NOMO-1 (cell line): ENCODE results near the gene SH3RF1.

ENCODE experiments used
- DNase-seq, 2 experiments: peaks; one replicate each; lab custom pipeline; 2025; ENCODE audit not compliant: unreplicated experiment in 2 of 2; lab: John Stamatoyannopoulos, UW

The SH3RF1 gene

DNA sequence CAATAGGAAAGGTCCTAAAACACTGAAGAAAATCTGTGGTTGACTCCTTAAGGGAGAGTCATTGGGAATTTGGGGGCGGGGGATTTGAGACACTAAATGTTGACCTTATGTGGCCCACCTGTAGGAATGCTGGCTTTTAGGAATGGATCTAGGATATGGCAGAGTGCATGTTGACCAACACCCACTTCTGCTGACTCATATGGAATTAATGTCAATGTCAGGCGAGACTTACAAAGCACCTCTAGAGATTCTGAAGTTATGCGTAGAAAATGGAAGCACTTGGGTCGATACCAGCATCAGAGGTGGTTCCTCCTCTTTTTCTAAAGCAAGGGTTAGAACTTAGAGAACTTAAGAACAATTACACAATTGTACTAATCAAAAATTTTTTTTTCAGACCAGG, 160.1 kb downstream of the SH3RF1 start:
- DNase-seq = no peak

DNA sequence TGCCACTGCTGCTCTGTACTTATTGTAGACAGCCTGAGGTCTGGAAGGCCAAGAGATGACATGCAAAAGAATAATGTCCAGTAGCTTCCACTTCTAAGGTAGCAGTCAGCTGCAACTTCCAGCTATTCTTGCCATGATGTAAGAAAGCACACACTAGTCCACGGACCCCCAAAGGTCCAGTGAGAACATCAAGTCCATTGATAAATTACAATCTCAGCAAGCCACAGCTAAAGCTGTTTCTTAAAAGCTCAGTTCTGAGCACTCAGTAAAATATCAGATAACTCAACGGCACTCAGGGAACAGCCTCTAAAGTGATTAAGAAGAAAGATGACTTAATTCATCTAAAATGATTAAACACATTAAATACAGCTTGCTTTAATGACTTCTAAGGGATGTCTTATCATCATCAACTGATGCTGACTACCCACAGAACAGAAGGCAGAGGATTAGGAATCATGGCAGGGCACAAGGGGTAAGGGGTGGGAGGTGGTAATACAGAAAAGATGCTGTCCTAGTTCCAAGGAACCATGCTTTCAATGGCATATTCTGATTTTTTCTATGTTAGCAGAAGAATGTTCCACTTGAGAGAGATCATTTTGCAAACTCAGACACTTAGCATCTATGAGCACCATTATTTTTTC, 161.6 kb downstream of the SH3RF1 start:
- DNase-seq = no peak

DNA sequence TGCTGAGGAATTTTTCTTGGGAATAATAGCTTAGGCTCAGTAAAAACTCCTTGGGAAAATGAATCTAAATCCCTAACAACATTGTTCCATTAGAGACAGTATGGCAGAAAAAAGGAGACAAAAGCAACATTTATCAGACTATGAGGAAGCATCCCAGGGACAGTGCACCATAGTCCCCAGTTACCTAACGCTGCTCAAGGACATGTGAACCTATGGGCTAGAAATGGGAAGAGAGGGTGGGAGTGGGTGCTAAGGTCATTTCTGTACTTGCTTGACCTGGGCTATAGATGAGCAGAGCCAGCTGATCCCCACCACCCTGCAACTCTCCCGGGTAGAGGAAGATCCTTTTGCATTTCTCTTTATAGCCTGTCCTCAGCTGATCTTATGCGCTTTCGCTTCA, 162.5 kb downstream of the SH3RF1 start:
- DNase-seq = no peak

DNA sequence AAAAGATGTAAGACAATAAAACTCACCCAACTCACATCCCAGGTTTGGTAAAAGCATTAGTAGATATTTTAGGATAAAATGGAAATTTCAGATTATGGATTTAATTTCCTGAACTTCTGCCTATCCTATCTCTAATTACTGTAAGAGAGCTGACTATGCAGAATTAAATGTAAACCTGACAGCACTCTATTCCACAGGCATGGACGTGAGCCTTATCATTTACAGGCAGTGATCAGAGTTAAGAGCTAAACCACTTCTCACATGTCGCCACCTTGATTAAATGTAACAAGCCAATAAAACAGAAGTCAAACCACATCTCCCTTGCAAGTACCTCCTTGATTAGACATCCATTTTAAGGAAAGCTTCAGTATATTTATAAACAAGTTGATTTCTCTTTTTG, 163.2 kb downstream of the SH3RF1 start:
- no peak for DNase-seq

DNA sequence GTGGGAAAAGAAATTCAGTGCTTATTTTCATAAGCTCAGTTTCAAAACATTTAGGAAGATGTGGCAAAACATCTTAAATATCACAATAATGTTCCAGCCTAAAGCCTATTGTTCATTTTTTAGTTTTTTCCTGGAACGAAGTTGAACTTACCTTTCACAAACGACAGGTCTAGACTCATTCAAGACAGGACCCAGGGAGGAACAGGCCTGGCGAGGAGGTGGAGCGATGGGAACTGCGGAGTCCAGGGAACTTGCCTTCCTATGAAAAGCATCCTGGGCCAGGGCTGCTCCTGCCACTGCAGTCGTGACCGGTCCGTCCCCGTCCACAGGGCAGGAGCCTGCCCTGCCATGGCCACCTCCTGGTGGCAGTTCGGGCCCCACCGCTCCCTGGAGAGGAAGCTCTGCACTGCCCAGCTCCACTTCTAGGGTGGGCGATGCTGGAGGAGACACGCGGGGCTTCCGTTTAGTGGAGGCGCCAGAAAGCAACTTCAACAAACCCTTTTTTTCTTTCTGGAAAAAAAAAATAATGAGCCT, 164.0 kb downstream of the SH3RF1 start:
- no peak for DNase-seq

DNA sequence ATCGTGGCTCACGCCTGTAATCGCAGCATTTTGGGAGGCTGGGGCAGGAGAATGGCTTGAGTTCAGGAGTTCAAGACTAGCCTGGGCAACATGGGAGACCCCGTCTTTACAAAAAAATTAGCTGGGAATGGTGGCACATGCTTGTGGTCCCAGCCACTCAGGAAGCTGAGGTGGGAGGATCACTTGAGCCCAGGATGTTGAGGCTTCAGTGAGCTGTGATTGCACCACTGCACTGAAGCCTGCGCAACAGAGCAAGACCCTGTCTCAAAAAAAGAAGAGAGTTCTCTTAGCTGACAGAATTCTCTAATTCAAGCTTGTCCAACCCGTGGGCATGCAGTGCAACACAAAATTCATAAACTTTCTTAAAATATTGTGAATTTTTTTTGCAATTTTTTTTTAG, 165.1 kb downstream of the SH3RF1 start:
- no peak for DNase-seq

DNA sequence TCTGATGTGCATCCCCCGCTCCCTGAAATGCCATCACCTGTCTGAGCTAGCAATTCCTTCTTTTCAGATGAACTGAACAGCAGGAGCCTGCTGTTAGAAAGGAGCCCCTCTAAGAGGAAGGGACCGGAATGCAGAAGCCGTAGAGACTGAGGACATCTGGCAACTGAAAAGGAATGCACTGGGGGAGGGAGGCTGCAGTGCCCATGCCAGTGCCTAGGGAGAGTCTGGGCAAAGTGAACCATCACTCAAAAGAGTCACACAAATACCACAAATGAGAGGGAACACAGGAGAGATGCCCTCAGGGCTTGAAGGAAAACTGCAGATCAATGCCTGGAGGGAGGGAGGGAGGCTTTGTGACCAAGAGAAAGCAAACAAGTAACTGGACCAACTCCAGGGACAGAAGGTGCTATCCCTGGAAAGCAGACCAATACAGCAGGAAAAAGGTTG, 166.8 kb downstream of the SH3RF1 start:
- no peak for DNase-seq

DNA sequence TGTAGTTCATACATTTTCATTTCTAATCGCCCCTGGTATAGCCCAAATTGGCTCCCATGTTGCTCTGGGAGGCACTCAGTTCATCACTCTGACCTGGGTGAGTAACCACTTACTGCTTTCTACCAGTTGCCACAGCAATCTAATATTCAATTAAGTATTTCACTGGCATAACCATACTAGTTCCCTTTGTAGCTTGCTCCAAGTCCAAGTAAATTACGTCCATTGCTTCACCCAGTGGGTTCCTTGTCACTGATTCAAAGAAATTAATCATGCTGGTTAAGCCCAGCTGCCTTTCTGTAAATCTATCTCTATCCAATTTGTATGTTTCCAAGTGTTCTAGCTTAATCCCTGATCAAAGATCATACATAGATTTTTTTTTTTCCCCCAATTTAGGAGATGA, 168.7 kb downstream of the SH3RF1 start:
- DNase-seq = no peak

DNA sequence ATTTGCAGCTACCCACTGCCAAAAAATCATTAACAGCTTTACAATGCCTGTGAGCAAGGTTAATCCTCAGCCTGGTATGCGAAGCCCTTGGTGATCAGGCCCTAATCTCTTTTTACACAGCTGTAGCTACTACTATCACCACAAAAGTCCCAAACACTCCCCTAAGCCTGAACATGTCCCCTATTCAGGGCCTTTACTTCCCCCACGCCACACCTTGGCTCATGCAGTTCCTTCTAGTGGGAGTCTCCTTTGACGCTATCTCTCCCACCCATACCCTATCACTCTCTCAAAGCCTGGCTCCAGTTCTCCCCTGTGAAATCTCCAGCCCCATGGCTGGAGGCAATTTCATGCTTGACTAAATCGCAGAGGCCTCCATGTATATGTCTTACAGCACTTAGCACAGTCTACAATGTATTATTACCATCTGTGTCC, 170.1 kb downstream of the SH3RF1 start:
- no peak for DNase-seq

DNA sequence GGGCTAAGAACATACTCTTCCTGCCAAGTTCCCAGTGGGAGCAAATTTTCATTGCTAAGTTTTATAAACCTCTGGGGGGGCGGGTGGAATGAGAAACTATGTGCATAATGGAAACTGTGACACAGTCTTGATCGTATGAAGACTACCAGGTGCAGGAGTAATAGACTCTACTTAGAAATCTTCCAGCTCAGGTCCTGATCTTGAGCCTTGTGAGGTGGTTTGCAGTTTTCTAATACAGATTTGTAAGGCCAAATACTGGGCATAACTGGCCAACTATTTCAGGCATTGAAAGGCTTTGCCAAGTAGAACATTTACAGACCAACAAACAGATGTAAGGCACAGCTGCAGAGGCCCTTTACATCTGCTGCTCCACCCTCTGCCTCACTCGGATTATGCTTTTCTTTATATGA, 171.0 kb downstream of the SH3RF1 start:
- DNase-seq = no peak

DNA sequence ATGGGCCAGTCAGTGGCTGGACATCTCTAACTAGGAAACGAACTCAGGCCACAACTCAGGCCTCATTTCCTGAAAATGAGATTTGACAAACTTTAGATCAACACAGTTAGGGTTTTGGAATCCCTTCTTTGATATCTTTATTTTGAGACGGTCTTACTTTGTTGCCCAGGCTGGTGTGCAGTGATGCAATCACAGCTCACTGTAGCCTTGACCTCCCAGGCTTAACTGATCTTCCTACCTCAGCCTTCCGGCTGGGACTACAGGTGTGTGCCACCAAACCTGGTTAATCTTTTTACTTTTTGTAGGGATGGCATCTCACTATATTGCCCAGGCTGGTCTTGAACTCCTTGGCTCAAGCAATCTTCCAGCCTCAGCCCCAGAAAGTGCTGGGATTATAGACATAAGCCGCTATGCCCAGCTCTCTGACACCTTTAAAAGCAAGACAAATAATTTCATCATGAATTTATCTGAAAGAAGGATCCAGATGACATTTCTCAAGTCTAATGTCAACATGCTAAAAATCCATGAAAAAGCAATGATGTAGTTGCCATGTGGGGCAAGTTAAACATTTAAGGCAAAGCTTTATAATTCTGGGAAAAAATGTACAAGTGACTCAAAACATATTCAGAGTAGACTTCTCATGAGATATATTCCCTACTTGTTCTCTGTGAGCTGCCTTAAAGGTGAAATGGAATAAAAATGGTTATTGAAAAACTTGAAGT, 171.6 kb downstream of the SH3RF1 start:
- DNase-seq = no peak

DNA sequence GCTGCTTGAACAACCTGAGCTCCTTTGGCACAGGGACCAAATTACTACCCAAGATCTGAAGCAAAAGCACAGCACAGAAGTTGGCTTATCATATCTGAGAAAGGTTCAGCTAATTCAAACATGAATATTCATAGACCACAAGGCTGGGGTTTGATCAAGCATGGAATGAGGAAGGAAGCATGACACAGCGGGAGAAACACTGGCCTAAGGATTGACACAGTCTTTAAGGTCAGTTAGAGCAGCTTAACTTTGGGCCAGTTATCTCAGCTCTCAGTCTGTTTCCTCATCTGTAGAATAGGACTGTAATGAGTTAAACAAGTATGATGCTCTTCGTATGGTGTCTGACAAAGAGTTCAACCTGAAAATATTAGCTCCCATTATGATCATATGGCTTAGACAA, 172.2 kb downstream of the SH3RF1 start:
- DNase-seq = peak in 1 of 2 experiments; percentile 45

DNA sequence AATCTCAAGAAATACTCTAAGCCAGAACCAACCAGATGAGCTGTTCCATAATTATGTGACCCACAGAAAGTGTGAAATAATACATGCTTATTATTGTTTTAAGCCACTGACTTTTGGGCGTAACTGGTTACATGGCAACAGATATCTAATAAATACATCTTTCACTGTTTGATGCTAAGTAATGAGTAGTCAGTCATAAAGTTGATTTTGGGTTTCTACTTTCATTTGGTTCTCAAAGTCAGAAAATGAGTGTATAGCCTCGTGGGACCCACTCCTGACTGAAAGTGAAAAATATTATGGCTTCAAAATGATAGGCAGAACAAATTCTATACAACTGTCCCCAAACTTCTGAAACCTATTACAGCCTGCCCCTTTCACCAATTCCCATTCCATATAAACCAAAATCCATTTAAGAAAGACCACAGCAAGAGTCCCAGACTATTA, 172.7 kb downstream of the SH3RF1 start:
- no peak for DNase-seq

DNA sequence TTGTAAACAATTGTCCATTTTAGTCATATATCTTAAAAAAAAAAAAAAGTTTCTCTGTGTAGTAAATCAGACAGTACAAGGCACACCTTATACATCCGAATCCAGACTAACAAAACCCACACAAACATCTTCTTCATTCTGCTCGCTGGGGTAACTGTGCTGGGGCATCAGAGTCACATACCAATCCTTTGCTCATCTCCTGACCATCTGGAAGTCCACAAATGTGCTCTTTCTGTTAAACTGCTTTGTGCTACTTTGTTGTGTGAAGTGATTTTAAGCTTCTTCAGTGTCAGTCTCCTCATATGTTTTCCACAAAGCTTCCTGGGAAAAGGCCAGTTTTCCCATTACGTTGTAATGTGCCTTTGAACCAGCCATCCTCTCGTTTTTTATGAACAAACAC, 174.5 kb downstream of the SH3RF1 start:
- no peak for DNase-seq

DNA sequence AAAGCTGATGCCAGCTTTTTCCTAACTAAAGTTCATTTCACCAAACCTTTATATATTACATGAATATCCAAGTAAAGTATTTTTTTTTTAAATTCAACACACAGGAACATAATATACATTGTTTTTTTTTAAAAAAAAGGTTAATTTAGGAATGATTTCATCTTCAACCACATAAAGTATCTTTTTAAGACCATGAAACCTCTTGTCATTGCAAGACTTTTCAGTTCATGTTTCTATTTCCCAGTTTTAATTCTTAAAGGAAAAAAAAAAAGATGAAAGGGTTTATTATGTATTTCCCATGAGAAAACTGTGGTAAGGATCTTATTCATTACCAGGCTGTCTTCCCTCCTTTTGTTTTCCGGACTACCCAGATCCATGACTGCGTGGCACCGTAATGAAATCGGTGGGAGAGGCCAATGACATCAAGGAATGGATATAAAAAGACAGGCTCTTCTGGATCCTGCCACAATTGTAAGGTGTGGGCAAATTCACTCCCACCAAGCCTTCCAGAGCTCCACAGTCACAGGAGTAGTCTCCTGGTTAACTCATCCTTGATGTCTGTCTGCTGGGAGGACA, 176.0 kb downstream of the SH3RF1 start:
- DNase-seq = no peak

DNA sequence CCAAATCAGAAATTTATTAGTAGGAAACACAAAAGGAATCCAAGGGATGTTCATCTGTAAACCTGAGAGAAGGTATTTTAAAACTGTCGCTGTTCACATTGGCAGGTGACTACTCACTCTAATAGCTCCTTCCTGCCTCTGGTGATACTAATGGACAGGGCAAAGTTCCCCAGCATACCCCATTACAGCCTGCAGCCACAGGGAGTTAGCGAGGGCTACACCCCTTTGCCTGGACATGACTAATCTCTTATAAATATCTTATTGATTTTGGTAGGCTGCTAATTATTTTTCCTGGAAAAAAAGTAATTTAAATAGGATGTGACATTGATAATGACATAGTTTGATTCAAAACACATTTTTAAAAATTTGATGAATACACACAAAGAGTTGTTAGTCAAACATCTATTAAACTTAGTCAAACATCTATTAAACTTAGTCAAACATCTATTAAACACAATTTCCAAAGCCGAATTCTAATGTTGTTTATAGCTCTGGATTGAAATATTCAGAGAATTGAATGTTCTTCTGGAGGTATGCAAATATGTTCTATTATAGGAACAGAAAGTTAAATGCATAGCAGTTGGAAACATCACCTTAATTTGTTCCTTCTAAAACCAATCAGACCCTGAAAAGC, 177.8 kb downstream of the SH3RF1 start:
- no peak for DNase-seq

DNA sequence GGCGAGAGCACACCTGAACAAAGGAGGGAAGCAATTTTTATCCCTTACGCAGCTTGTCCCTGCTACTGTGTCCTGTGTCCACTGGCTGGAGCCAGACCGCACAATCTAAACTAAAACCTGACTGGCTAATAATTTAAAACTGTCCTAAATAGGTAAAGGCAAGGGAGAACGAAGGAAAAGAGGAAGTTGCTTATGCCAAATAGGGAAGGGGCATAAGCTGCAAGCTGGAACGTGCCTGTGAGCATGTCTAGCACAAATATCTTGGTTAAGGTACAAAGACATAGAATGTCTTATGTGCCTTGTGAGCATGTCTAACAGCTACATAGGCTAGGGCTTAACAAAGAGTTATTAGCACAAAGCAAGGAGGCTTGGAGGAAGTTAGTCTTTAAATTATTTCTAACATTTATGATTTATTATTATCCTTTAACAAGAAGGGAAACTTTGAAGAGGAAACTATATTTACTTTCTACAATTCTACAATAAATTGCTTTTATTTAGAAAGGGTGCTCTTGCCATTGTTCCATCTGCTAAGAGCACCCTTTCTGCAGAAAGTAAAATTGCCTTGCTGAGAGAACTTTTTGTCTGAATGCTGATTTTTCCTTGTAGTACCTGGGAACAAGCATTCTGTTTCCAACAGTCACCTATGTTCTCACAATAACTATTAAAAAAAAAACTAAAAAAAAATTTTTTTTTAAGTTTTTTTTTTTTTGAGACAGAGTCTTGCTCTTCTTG, 180.1 kb downstream of the SH3RF1 start:
- peak; percentile 5 to 21 for DNase-seq

DNA sequence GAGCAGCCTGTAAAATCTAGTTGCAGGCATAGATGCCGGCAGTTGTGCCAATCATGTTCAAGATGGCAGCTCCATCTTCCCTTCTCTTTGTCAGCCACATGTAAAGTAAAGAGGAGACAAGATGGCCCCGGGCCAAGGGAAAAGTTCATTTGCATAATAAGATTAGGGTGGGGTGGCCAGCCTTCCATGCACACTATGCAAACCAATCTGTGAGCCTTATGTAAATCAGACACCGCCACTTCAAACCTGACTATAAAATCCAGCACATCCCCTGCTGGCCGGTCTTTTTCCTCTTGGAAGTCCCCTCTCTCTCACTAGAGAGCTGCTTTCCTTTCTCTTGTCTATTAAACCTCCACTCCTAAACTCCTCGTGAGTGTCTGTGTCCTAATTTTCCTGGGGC, 181.8 kb downstream of the SH3RF1 start:
- no peak for DNase-seq

DNA sequence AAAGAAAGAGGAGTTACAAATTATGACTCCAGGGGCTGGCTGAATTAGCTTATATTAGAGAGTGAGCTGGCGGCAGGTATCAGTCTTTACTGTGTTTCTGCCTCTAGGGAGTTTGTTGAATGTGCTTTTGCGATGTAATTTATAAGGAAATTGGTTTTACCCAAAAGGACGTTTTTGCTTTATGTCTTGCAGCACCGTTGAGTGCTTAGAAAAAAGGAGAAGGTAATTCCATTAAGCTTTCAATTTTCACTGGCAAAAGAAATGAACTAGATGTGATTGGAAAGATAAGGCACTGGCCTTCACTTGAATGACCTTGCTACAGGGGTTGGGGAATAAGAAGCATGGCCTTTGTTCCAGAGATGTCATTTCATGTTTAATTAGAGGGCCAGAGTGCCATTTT, 185.8 kb downstream of the SH3RF1 start:
- no peak for DNase-seq

DNA sequence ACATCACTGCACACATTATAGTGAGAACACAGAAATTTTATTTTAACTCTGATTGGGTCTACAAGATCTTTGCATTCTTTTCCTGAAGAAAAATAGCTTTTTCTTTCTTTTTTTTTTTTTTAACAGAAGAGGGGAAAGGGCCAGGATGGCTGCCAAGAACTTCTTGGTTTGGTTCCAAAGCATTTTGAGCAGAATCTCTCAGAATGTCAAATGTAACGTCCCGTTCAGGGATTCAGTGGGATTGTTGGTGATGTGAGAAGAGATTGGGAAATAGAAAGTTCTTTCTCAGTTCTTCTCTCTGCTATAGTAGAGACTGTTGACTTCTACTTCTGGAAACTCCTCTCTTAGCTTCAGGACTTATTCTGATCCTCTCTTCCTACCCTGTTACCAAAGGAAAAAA, 189.8 kb downstream of the SH3RF1 start:
- no peak for DNase-seq
